GM12878 (cell line): Measurements from ENCODE around the gene LRIT1. TPM values are rescaled to one million over a fixed set of nuclear protein-coding genes. Genes with fewer than 3 reads are reported as not detected.

Experiments used
- ATAC-seq: fragments of 200-7000 bp; cut with Tn5 transposase; 3 replicates; pipeline ENCODE4 v1.9.1; 2020; ENCODE audit warnings: mild to moderate bottlenecking, moderate library complexity
- BruUV-seq: library from RNA; stranded (reverse); fragments of 400-500 nt; replicated peaks from 2 replicates; lab custom pipeline; 2021; lab: Mats Ljungman, UMichigan
- CTCF ChIA-PET: fragments of 300-600 bp; sonication (Branson Sonifier 250); formaldehyde crosslinking; extraction: SDS; loops from one replicate; lab custom pipeline; 2021; ENCODE audit warnings: inconsistent platforms; lab: Yijun Ruan, JAX
- POLR2A ChIA-PET: fragments of 350-600 bp; formaldehyde crosslinking; extraction: SDS; loops from one replicate; lab custom pipeline; 2021; ENCODE audit warnings: inconsistent platforms; lab: Charles Lee
- RAD21 ChIA-PET: fragments of 300-600 bp; sonication (Branson Sonifier 250); formaldehyde crosslinking; loops from one replicate; lab custom pipeline; 2023; ENCODE audit warnings: antibody characterized with exemption; ENCODE audit not compliant: unreplicated experiment; lab: Charles Lee
- SMC1A ChIA-PET: fragments of 300-600 bp; sonication (Branson Sonifier 250); formaldehyde crosslinking; loops from one replicate; lab custom pipeline; 2023; ENCODE audit not compliant: unreplicated experiment, uncharacterized antibody; lab: Charles Lee
- DNase-seq: peaks from one replicate; pipeline ENCODE4 v3.0.0-alpha.2; 2011; ENCODE audit warnings: low read depth, low spot score
- FAIRE-seq: peaks from 3 replicates; lab custom pipeline; 2011; peaks lifted over from hg19 to GRCh38; lab: Jason Lieb, UNC
- H2AFZ ChIP-seq: 2 replicates; pipeline ENCODE4 v1.6.0; 2011; ENCODE audit warnings: low read depth, low read length, control low read depth; ENCODE audit not compliant: control insufficient read depth
- H3K27ac ChIP-seq: 2 replicates; pipeline ENCODE4 v1.5.1; 2011; ENCODE audit warnings: control low read depth; ENCODE audit not compliant: control insufficient read depth, insufficient read depth
- H3K27me3 ChIP-seq, 2 experiments: replicated peaks in 1 of 2; 2 replicates each; pipeline versions ENCODE4 v1.6.0 to v1.6.1; 2011; ENCODE audit warnings: low read length in 1 of 2; ENCODE audit not compliant: control insufficient read depth in 2 of 2, insufficient read depth in 2 of 2
- H3K36me3 ChIP-seq, 2 experiments: 2 replicates each; pipeline ENCODE4 v1.5.1; 2011; ENCODE audit warnings: low read length in 1 of 2; ENCODE audit not compliant: control insufficient read depth in 2 of 2, insufficient read depth in 2 of 2
- H3K4me1 ChIP-seq: 2 replicates; pipeline ENCODE4 v1.6.1; 2011; ENCODE audit warnings: mild to moderate bottlenecking, low read length, moderate library complexity, mixed read lengths; ENCODE audit not compliant: control insufficient read depth, insufficient read depth
- H3K4me2 ChIP-seq: 2 replicates; pipeline ENCODE4 v1.6.0; 2011; ENCODE audit warnings: control low read depth; ENCODE audit not compliant: control insufficient read depth, insufficient read depth
- H3K4me3 ChIP-seq: fragments of 200-600 bp; sonication (generic); 2 replicates; pipeline ENCODE4 v1.5.1; 2016
- H3K79me2 ChIP-seq: 2 replicates; pipeline ENCODE4 v1.6.0; 2011; ENCODE audit warnings: low read length; ENCODE audit not compliant: control insufficient read depth, insufficient read depth
- H3K9ac ChIP-seq: 2 replicates; pipeline ENCODE4 v1.8.0; 2011; ENCODE audit warnings: low read length, control low read depth, mixed read lengths; ENCODE audit not compliant: control insufficient read depth, insufficient read depth
- H3K9me3 ChIP-seq: replicated peaks from 3 replicates; pipeline ENCODE4 v1.5.1; 2011; ENCODE audit warnings: mild to moderate bottlenecking, low read length; ENCODE audit not compliant: control insufficient read depth, insufficient read depth
- H4K20me1 ChIP-seq: 2 replicates; pipeline ENCODE4 v1.6.0; 2011; ENCODE audit not compliant: control insufficient read depth, insufficient read depth
- BHLHE40 ChIP-seq, 2 experiments: fragments of 450-650 bp in 1 of 2; IDR thresholded peaks; 2 replicates each; pipeline ENCODE4 v1.6.1; 2011 to 2017; ENCODE audit warnings: low read depth in 2 of 2, borderline replicate concordance in 1 of 2, improper control_type of control experiment in 1 of 2, low read length in 1 of 2, mild to moderate bottlenecking in 1 of 2
- CHD2 ChIP-seq: IDR thresholded peaks from 2 replicates; pipeline ENCODE4 v1.6.1; 2011; ENCODE audit warnings: low read depth, low read length, improper control_type of control experiment, borderline replicate concordance
- NFXL1 ChIP-seq: fragments of 450-650 bp; IDR thresholded peaks from 2 replicates; pipeline ENCODE4 v1.6.1; 2017; ENCODE audit warnings: antibody characterized with exemption, mild to moderate bottlenecking, borderline replicate concordance
- SIN3A ChIP-seq: IDR thresholded peaks from 2 replicates; pipeline ENCODE4 v1.6.1; 2012; ENCODE audit warnings: low read depth, low read length, improper control_type of control experiment
- SMARCA5 ChIP-seq: fragments of 450-650 bp; IDR thresholded peaks from 2 replicates; pipeline ENCODE4 v1.6.1; 2017; ENCODE audit warnings: mild to moderate bottlenecking
- WRNIP1 ChIP-seq: IDR thresholded peaks from 2 replicates; pipeline ENCODE4 v1.6.1; 2011; ENCODE audit warnings: low read depth, low read length, improper control_type of control experiment, borderline replicate concordance
- WGBS: methylation state at CpG from one replicate; pipeline ENCODE4 v1.1.6; 2016; ENCODE audit warnings: low lambda C conversion rate; ENCODE audit not compliant: insufficient replicate concordance, insufficient coverage; ENCODE audit errors: missing lambda C conversion rate; 5-methylcytosine and 5-hydroxymethylcytosine counted together
- in situ Hi-C: fragments of 300-500 bp; cut with MboI; formaldehyde crosslinking; loops from 9 replicates; pipeline ENCODE4 v1.14.3; 2018; ENCODE audit warnings: mixed read lengths
- intact Hi-C: fragments of 100-400 bp; cut with micrococcal nuclease; formaldehyde crosslinking; loops from one replicate; pipeline ENCODE4 v1.14.2; 2022; ENCODE audit not compliant: unreplicated experiment
- polyA plus RNA-seq, 11 experiments: library from polyadenylated mRNA; depleted of rRNA in 4 of 11; unstranded in 6 of 11; stranded (reverse) in 5 of 11; fragments of >200 nt; fragmentation: Nextera tagmentation in 4 of 11; fragmentation: Illumina TruSeq in 1 of 11; extraction: Ambion mirVana in 4 of 11; extraction: Trizol in 1 of 11; gene quantifications; 1 replicate in 1 of 11; 2 replicates in 10 of 11; pipeline versions ENCODE4 v1.2.1 to v1.2.3, GENCODE V29; 2011 to 2016; ENCODE audit warnings: inconsistent platforms in 2 of 11, missing spikeins in 2 of 11, low read depth in 1 of 11
- total RNA-seq, 4 experiments: library from RNA; depleted of rRNA in 3 of 4; stranded (reverse); fragments of >200 nt in 3 of 4; fragmentation: Illumina TruSeq in 1 of 4; extraction: Trizol in 1 of 4; gene quantifications; 2 replicates each; pipeline versions ENCODE4 v1.2.1 to v1.2.3, GENCODE V29; 2013 to 2021
- TF ChIP-seq, protein P1 (sequence below): fragments of 450-650 bp; IDR thresholded peaks from 2 replicates; pipeline ENCODE4 v1.6.1; 2018; ENCODE audit warnings: mild to moderate bottlenecking, low read depth, moderate library complexity; ENCODE audit not compliant: partially characterized antibody
- TF ChIP-seq, protein P2 (sequence below): IDR thresholded peaks from 2 replicates; pipeline ENCODE4 v1.6.1; 2011; ENCODE audit warnings: low read depth, low read length, improper control_type of control experiment, borderline replicate concordance

The LRIT1 gene
- total and polyA plus RNA-seq, 10 of the 15 experiments (the other 5 are each of a cell fraction or from before 2014, with no cell fraction given): not detected

DNA sequence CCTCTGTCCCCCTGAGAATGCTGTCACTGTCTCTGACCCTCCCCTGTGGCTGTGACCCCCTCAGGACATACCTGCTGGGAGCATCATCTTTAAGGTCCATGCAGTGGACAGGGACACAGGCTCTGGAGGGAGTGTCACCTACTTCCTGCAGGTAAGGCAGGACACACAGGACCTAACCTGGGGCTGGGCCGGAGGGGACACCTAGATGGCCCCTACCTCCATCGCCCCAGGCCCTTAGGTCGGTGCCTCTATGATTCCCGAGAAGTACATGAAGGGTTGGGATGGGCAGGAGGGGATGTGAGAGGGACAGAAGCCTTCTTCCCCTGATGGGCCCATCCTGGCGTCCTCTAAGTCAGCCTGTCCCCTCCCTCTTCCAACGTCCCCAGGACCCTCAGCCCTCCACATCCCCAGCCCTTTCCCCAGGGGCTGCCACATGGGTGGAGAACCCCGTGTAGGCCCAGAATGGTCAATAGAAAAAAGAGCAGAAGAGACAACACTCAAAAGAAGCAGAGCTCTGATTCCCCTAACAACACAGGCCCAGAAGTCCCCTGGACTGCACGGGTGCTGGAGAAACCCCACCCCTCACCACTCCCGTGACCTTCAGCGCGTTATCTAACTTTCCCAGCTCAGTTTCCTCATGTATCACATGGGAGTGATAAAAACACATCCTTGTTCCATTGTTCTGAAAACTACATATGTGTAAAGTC, 40.7 kb downstream of the LRIT1 start:
- H3K36me3 ChIP-seq: no peaks in the 10 kb centered on the region
- no peaks in the 10 kb centered on the region for H3K9me3 ChIP-seq
- FAIRE-seq: no peak
- CTCF ChIA-PET: interaction anchor here (1.3 to 28.3 kb wide), 4 partner anchors 14 to 141 kb away, joined by 3 to 788 read pairs (median 21); partner anchors contain the start of gene GHITM
- ATAC-seq: no peak
- no peak overlapping the region for H3K9ac ChIP-seq
- H3K27me3 ChIP-seq: peaks cover 1 to 4% of the 10 kb centered on the region in 2 experiments; a peak in 3 of 4 replicates
- H3K4me3 ChIP-seq: no peak overlapping the region
- POLR2A ChIA-PET: no interaction called here
- no peaks in the 10 kb centered on the region for H3K4me1 ChIP-seq
- in situ Hi-C loops: loop anchor here (10.0 kb wide), 1 partner anchor 56 kb away; no protein-coding TSS in a partner anchor
- no peak for DNase-seq
- 32% methylated on average over 11 of the region's 11 CpGs for WGBS
- SMC1A ChIA-PET: interaction anchor here (1.1 to 15.0 kb wide), 6 partner anchors 23 to 56 kb away, joined by 3 to 155 read pairs (median 6); no protein-coding TSS in a partner anchor
- RAD21 ChIA-PET: interaction anchor here (0.6 to 3.6 kb wide), 7 partner anchors 28 to 62 kb away, joined by 3 to 74 read pairs (median 3); partner anchors contain the start of genes GHITM and GPR15LG
- H4K20me1 ChIP-seq: peaks cover under 1% of the 10 kb centered on the region; the same call in 1 of the 2 replicates
- H3K27ac ChIP-seq: no peak overlapping the region
- H3K4me2 ChIP-seq: no peak overlapping the region
- TF ChIP-seq CHD2: no peak
- peak in 1 of 2 experiments; percentile 25; a peak in 1 of 4 replicates for TF ChIP-seq BHLHE40 (IDR thresholded peaks at IDR 0.05; ENCODE audit: borderline replicate concordance in 1 of 2, low read depth in 2 of 2, low read length in 1 of 2)
- TF ChIP-seq, all 136 proteins: peak for 1
- intact Hi-C loops: no loop called here
- BruUV-seq: no TSS peak
- Histone ChIP-seq H2AFZ (no peak overlapping the region), H3K79me2 (no peaks in the 10 kb centered on the region)

- no peak for DNase-seq
These were observed 43.0 kb downstream of the LRIT1 start for GRCh38 chr10:84198206-84198915.

More at GRCh38 chr10:84198206-84198915, 43.0 kb downstream of the LRIT1 start:
- intact Hi-C loops (no loop called here), in situ Hi-C loops (loop anchor here (5.0 kb wide), 1 partner anchor 36 kb away; no protein-coding TSS in a partner anchor)
- FAIRE-seq: no peak
- no peaks in the 10 kb centered on the region for H3K36me3 ChIP-seq
- POLR2A ChIA-PET: no interaction called here
- TF ChIP-seq NFXL1 (no peak), SMARCA5 (no peak), WRNIP1 (no peak), SIN3A (no peak)
- TF ChIP-seq, protein P1, sequence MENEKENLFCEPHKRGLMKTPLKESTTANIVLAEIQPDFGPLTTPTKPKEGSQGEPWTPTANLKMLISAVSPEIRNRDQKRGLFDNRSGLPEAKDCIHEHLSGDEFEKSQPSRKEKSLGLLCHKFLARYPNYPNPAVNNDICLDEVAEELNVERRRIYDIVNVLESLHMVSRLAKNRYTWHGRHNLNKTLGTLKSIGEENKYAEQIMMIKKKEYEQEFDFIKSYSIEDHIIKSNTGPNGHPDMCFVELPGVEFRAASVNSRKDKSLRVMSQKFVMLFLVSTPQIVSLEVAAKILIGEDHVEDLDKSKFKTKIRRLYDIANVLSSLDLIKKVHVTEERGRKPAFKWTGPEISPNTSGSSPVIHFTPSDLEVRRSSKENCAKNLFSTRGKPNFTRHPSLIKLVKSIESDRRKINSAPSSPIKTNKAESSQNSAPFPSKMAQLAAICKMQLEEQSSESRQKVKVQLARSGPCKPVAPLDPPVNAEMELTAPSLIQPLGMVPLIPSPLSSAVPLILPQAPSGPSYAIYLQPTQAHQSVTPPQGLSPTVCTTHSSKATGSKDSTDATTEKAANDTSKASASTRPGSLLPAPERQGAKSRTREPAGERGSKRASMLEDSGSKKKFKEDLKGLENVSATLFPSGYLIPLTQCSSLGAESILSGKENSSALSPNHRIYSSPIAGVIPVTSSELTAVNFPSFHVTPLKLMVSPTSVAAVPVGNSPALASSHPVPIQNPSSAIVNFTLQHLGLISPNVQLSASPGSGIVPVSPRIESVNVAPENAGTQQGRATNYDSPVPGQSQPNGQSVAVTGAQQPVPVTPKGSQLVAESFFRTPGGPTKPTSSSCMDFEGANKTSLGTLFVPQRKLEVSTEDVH: no peak
- TF ChIP-seq, protein P2, sequence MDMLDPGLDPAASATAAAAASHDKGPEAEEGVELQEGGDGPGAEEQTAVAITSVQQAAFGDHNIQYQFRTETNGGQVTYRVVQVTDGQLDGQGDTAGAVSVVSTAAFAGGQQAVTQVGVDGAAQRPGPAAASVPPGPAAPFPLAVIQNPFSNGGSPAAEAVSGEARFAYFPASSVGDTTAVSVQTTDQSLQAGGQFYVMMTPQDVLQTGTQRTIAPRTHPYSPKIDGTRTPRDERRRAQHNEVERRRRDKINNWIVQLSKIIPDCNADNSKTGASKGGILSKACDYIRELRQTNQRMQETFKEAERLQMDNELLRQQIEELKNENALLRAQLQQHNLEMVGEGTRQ: no peak
- H3K79me2 ChIP-seq: no peaks in the 10 kb centered on the region
- H4K20me1 ChIP-seq: peaks cover 2% of the 10 kb centered on the region; the same call in 1 of the 2 replicates
- SMC1A ChIA-PET: interaction anchor here (0.7 to 15.0 kb wide), 3 partner anchors 50 to 162 kb away, joined by 3 to 155 read pairs (median 3); no protein-coding TSS in a partner anchor
- ATAC-seq: no peak
- CTCF ChIA-PET: interaction anchor here (28.3 kb wide), 1 partner anchor 40 kb away, joined by 788 read pairs; no protein-coding TSS in a partner anchor
- RAD21 ChIA-PET: interaction anchor here (1.9 kb wide), 1 partner anchor 51 kb away, joined by 7 read pairs; no protein-coding TSS in a partner anchor
- peaks cover 18 to 20% of the 10 kb centered on the region in 2 experiments for H3K27me3 ChIP-seq
- H3K9me3 ChIP-seq: no peaks in the 10 kb centered on the region
- H3K9ac ChIP-seq: no peak overlapping the region
- WGBS: 45% methylated on average over 7 of the region's 7 CpGs
- no peak overlapping the region for H3K4me2 ChIP-seq
- H2AFZ ChIP-seq: no peak overlapping the region
- H3K4me3 ChIP-seq: no peak overlapping the region
- H3K4me1 ChIP-seq: peaks cover 3% of the 10 kb centered on the region
- H3K27ac ChIP-seq: no peak overlapping the region
- BruUV-seq: no TSS peak
